H1 (cell line): ENCODE results near the gene ADGRL3. TPM values are rescaled to one million over a fixed set of nuclear protein-coding genes. Genes with fewer than 3 reads are reported as not detected.

Source experiments
- EZH2 ChIP-seq: fragments of 200-600 bp; sonication (generic); IDR thresholded peaks from 2 replicates; pipeline ENCODE4 v1.7.1; 2012; ENCODE audit warnings: low read depth, mild to moderate bottlenecking, moderate library complexity, low read length, inconsistent platforms; ENCODE audit not compliant: severe bottlenecking
- POLR2A ChIP-seq, 2 experiments: IDR thresholded peaks; 1 replicate in 1 of 2; 2 replicates in 1 of 2; pipeline ENCODE4 v1.6.1; 2011; ENCODE audit warnings: low read depth in 2 of 2, low read length in 2 of 2, mild to moderate bottlenecking in 2 of 2; ENCODE audit errors: control extremely low read depth in 1 of 2
- RBBP5 ChIP-seq: IDR thresholded peaks from 2 replicates; pipeline ENCODE4 v1.7.1; 2012; ENCODE audit warnings: low read depth, mild to moderate bottlenecking, inconsistent platforms, low read length, moderate library complexity, borderline replicate concordance
- polyA plus RNA-seq, 7 experiments: library from polyadenylated mRNA; depleted of rRNA in 3 of 7; stranded (reverse) in 5 of 7; unstranded in 2 of 7; fragments of >200 nt in 5 of 7; fragments of 200-250 nt in 2 of 7; gene quantifications; 1 replicate in 5 of 7; 2 replicates in 1 of 7; 4 replicates in 1 of 7; pipeline versions ENCODE4 v1.2.1 to v1.2.3, GENCODE V29; 2011 to 2013; ENCODE audit warnings: missing spikeins in 2 of 7, mixed read lengths in 2 of 7
- total RNA-seq: library from RNA; stranded (reverse); fragmentation: NEBNext Ultra II Directional; extraction: Animal tissue kit (Norgen Biotek cat#: 25700); gene quantifications from 2 replicates; pipeline ENCODE4 v1.2.1, GENCODE V29; 2021
- TF ChIP-seq, protein P1 (sequence below): IDR thresholded peaks from 2 replicates; pipeline ENCODE4 v1.6.1; 2012; ENCODE audit warnings: inconsistent platforms

ADGRL3 gene
- total and polyA plus RNA-seq, 2 of the 8 experiments (the other 6 are each of a cell fraction or from before 2014, with no cell fraction given), result 6.6 to 13.0 TPM

DNA sequence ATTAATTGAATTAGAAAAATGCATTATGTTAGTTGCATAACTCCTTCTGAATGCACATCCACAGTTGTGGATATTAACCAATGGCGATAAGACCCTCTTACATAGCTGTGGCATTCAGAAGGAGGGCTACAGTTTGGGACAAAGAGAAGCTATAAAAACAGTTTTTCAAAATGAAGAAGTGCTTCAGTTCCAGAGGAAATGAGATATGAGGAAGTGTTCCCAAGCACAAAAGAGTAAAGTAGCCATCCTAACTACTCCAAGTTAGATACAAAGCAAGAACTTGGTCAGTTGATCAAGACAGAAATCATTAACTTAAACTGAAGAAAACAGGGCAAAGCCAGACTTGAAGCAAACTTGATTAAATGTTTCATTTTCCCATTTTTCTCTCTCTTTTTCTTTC, 17.2 kb upstream of the ADGRL3 start (continued):
- TF ChIP-seq EZH2 (no peak), RBBP5 (no peak), POLR2A (IDR thresholded peaks at IDR 0.05; ENCODE audit: control extremely low read depth in 1 of 2, low read depth in 2 of 2, low read length in 2 of 2) (no peak)
- TF ChIP-seq, protein P1, sequence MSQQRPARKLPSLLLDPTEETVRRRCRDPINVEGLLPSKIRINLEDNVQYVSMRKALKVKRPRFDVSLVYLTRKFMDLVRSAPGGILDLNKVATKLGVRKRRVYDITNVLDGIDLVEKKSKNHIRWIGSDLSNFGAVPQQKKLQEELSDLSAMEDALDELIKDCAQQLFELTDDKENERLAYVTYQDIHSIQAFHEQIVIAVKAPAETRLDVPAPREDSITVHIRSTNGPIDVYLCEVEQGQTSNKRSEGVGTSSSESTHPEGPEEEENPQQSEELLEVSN, result no peak
